Mesothelial cell of epicardium (in vitro differentiated cells): Measurements from ENCODE around the gene RAP1GAP2. TPM values are rescaled to one million over a fixed set of nuclear protein-coding genes. Genes with fewer than 3 reads are reported as not detected.
A peak's percentile ranks its signal among the peaks of the same experiment; 100 is the strongest.
"Not testable (repeated sequence)": the region's sequence is repeated elsewhere in the genome, so short reads cannot be mapped to it uniquely, and the experiment has no call there.

ENCODE experiments used
- DNase-seq, 2 experiments: peaks; one replicate each; pipeline ENCODE4 v3.0.0; 2021; ENCODE audit warnings: low spot score in 2 of 2; ENCODE audit not compliant: unreplicated experiment in 2 of 2
- H3K27ac Mint-ChIP-seq: 2 replicates; pipeline ENCODE4 v1.8.0; 2021; ENCODE audit warnings: mixed read lengths
- H3K27me3 Mint-ChIP-seq: 2 replicates; pipeline ENCODE4 v1.8.0; 2021; ENCODE audit warnings: low read depth, mixed read lengths
- H3K36me3 Mint-ChIP-seq: 2 replicates; pipeline ENCODE4 v1.8.0; 2021; ENCODE audit warnings: mixed read lengths
- H3K4me1 Mint-ChIP-seq: 2 replicates; pipeline ENCODE4 v1.8.0; 2021; ENCODE audit warnings: mixed read lengths
- H3K4me3 Mint-ChIP-seq: 2 replicates; pipeline ENCODE4 v1.8.0; 2021; ENCODE audit warnings: mild to moderate bottlenecking, moderate library complexity, mixed read lengths
- H3K9me3 Mint-ChIP-seq: 2 replicates; pipeline ENCODE4 v1.8.0; 2021; ENCODE audit warnings: mixed read lengths
- total RNA-seq: library from RNA; stranded (reverse); gene quantifications from 3 replicates; pipeline ENCODE4 v1.2.1, GENCODE V29; 2021
- TF ChIP-seq, protein P1 (sequence below): fragments of 200-600 bp; sonication (generic); IDR thresholded peaks from one replicate; pipeline ENCODE4 v1.5.0; 2021; ENCODE audit warnings: antibody characterized with exemption; ENCODE audit not compliant: unreplicated experiment

RAP1GAP2 gene
- total RNA-seq, 1 donor from 2014 or later = 7.1 TPM

DNA sequence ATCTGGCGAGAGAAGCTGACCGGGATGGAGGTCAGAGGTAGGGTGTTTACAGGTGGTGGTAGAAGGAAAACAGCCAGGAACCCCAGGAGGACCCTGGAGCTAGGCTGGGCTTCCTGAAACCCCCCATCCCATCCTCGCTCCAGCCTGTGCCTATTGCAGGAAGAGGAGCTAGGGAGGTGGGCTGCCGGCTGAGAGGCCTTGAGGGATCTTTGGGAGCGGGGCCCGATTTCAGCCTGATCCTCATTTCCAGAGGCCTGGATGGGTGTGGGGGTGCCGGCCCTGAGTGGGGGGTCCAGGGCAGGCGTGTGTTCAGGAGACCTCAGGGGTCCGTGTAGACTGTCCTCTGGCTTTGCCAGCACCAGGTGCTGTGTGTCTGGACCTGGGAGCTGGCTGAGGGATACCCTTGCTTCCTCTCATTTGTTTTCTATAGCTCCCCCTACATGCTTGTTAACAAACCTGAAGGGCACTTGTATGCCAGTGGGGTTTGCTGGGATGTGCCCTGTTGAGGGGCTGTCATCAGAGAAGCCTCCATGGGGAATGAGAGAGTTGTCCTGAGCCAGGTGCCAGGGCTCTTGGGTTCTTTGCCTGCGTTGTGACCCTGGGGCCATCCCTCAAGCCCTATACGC lies 18.9 kb upstream of the RAP1GAP2 start:
- peaks cover 65% of the 10 kb centered on the region for H3K27me3 Mint-ChIP-seq
- H3K9me3 Mint-ChIP-seq = no peaks in the 10 kb centered on the region
- TF ChIP-seq, protein P1, sequence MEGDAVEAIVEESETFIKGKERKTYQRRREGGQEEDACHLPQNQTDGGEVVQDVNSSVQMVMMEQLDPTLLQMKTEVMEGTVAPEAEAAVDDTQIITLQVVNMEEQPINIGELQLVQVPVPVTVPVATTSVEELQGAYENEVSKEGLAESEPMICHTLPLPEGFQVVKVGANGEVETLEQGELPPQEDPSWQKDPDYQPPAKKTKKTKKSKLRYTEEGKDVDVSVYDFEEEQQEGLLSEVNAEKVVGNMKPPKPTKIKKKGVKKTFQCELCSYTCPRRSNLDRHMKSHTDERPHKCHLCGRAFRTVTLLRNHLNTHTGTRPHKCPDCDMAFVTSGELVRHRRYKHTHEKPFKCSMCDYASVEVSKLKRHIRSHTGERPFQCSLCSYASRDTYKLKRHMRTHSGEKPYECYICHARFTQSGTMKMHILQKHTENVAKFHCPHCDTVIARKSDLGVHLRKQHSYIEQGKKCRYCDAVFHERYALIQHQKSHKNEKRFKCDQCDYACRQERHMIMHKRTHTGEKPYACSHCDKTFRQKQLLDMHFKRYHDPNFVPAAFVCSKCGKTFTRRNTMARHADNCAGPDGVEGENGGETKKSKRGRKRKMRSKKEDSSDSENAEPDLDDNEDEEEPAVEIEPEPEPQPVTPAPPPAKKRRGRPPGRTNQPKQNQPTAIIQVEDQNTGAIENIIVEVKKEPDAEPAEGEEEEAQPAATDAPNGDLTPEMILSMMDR = no peak
- DNase-seq = peak in 1 of 2 experiments; percentile 39
- peak overlapping the region; percentile 68 for H3K4me3 Mint-ChIP-seq
- peaks cover 3% of the 10 kb centered on the region for H3K4me1 Mint-ChIP-seq
- H3K27ac Mint-ChIP-seq = no peak overlapping the region
- no peaks in the 10 kb centered on the region for H3K36me3 Mint-ChIP-seq

DNA sequence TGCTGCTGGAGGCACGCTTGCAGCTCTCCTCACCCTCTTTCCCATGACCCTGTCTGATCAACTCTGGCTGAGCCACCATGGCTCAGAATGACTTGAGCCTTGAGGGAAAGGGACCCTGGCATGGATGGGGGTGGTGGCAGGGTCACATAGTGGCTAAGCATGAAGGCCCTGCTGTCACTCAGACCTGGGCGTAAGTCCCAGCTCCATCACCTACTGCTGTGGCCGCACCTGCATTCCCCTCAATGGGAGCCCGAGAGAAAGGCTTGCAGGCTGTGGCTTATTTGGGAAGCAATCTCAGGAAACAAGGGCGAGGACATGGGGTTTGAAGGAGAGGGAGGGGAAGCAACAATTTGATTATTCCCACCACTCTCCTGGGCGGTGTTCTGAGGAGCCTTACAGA lies 17.7 kb upstream of the RAP1GAP2 start:
- no peak for DNase-seq
- H3K27me3 Mint-ChIP-seq = peaks cover 56% of the 10 kb centered on the region
- peak overlapping the region; percentile 8 for H3K4me3 Mint-ChIP-seq
- H3K4me1 Mint-ChIP-seq = peaks cover 3% of the 10 kb centered on the region
- TF ChIP-seq, protein P1 = no peak
- no peaks in the 10 kb centered on the region for H3K36me3 Mint-ChIP-seq
- no peak overlapping the region for H3K27ac Mint-ChIP-seq
- no peaks in the 10 kb centered on the region for H3K9me3 Mint-ChIP-seq

DNA sequence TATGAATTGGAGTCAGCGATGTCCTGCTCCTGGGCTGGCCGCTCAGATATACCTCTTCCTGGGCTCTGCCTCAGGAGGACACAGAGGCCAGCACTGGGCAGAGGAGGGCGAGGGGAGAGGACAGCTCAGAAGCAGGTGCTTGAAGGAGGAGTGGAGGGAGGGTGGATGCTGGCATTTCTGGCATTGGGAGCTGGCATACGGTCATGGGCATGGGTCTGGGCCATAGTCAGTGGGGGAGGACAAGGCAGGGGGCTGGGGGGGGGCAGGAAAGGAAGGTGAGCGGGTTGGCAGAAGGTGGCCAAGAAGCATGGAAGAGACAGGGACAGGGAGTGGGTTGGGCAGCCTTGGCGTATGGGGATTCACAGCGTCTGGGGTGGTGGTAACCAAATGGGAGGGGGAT lies 16.7 kb upstream of the RAP1GAP2 start:
- Mint-ChIP-seq H3K9me3 (no peaks in the 10 kb centered on the region), H3K4me3 (no peak overlapping the region), H3K4me1 (peaks cover 3% of the 10 kb centered on the region), H3K27ac (no peak overlapping the region), H3K27me3 (peaks cover 48% of the 10 kb centered on the region), H3K36me3 (no peaks in the 10 kb centered on the region)
- TF ChIP-seq, protein P1 = no peak
- DNase-seq = no peak

DNA sequence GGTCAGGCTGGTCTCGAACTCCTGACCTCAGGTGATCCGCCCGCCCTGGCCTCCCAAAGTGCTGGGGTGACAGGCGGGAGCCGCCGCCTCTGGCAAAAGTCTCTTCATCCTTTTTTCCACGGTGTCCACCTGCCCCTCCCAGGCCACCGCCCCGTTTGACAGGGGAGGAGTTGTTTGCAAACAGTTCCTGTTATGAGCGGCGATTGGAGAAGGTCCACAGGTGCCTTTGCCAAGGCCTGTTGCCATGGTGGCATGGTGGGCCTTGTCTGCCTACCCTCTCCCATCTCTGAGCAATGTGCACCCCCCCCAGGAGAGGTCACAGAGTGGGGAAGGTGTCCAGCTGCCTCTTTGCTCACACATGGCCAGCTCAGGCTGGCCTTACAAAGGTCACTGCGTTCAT lies 16.0 kb upstream of the RAP1GAP2 start:
- Mint-ChIP-seq H3K36me3 (no peaks in the 10 kb centered on the region), H3K9me3 (no peaks in the 10 kb centered on the region), H3K27ac (no peak overlapping the region), H3K4me1 (peaks cover 3% of the 10 kb centered on the region), H3K27me3 (peaks cover 41% of the 10 kb centered on the region), H3K4me3 (no peak overlapping the region)
- TF ChIP-seq, protein P1 = no peak
- DNase-seq = no peak

DNA sequence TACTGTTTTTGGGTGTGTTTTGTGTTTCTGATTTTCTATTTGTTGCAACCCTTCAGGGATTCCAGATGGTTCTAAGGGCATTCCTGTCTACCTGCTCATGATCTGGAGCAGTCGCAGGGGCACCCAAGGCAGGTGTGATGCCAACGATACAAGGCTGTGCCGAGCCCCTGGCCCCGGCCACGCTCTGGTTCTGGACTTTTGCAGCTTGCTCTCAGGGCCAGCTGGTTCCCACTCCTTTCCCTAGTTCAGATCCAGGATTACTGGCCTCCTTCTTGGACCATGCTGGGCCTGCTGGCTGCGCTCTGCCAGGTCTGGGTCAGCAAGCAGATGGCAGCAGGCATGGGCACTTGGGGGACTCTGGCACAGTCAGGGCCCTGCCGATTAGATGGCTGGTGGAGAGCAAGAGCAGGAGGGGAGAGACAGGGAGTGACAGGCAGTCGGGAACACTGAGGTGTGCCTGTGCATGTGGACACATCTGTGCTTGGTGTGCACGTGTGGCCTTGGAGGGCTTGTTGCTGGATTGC lies 15.2 kb upstream of the RAP1GAP2 start:
- DNase-seq = no peak
- Mint-ChIP-seq H3K9me3 (no peaks in the 10 kb centered on the region), H3K4me1 (peaks cover 7% of the 10 kb centered on the region), H3K36me3 (no peaks in the 10 kb centered on the region), H3K4me3 (no peak overlapping the region), H3K27me3 (peaks cover 34% of the 10 kb centered on the region), H3K27ac (no peak overlapping the region)
- TF ChIP-seq, protein P1 = no peak

DNA sequence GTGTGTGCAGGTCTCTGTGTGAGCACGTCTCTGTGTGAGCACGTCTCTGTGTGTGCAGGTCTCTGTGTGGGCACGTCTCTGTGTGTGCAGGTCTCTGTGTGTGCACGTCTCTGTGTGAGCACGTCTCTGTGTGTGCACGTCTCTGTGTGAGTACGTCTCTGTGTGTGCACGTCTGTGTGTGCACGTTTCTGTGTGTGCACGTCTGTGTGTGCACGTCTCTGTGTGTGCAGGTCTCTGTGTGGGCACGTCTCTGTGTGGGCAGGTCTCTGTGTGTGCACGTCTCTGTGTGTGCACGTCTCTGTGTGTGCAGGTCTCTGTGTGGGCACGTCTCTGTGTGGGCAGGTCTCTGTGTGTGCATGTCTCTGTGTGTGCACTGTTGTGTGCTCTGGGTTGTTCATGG lies 14.6 kb upstream of the RAP1GAP2 start:
- H3K27ac Mint-ChIP-seq, H3K9me3 Mint-ChIP-seq, H3K36me3 Mint-ChIP-seq, H3K4me1 Mint-ChIP-seq, DNase-seq, H3K4me3 Mint-ChIP-seq: not testable (repeated sequence)
- peaks cover 32% of the 10 kb centered on the region for H3K27me3 Mint-ChIP-seq
